ENCODE measurements around the gene ARHGEF7. TPM values are rescaled to one million over a fixed set of nuclear protein-coding genes. Genes with fewer than 3 reads are reported as not detected.
A peak's percentile ranks its signal among the peaks of the same experiment; 100 is the strongest.

ARHGEF7 gene
- total RNA-seq, 1 experiment from 2014 or later: 47.3 TPM

DNA sequence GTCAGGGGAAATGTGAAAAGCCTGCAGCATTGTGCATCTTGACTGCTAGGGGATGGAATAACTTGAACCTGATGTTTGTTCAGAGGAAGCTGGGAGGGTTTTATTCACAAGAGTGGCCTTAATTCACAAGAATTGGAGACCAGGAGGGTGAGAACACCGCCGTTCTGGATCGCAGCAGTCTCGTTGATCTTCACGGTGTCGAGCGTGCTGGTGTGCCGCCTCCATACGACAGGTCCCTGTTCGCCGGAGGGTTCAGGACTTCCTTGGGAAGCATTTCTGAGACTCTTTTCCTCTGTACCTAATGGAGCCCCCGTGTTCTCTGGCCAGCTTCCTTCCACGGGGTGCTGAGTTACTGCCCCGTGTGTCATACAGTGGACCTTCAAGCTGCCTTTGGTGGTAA, 66.9 kb downstream of the ARHGEF7 start (continued):
- TF ChIP-seq, protein P1, sequence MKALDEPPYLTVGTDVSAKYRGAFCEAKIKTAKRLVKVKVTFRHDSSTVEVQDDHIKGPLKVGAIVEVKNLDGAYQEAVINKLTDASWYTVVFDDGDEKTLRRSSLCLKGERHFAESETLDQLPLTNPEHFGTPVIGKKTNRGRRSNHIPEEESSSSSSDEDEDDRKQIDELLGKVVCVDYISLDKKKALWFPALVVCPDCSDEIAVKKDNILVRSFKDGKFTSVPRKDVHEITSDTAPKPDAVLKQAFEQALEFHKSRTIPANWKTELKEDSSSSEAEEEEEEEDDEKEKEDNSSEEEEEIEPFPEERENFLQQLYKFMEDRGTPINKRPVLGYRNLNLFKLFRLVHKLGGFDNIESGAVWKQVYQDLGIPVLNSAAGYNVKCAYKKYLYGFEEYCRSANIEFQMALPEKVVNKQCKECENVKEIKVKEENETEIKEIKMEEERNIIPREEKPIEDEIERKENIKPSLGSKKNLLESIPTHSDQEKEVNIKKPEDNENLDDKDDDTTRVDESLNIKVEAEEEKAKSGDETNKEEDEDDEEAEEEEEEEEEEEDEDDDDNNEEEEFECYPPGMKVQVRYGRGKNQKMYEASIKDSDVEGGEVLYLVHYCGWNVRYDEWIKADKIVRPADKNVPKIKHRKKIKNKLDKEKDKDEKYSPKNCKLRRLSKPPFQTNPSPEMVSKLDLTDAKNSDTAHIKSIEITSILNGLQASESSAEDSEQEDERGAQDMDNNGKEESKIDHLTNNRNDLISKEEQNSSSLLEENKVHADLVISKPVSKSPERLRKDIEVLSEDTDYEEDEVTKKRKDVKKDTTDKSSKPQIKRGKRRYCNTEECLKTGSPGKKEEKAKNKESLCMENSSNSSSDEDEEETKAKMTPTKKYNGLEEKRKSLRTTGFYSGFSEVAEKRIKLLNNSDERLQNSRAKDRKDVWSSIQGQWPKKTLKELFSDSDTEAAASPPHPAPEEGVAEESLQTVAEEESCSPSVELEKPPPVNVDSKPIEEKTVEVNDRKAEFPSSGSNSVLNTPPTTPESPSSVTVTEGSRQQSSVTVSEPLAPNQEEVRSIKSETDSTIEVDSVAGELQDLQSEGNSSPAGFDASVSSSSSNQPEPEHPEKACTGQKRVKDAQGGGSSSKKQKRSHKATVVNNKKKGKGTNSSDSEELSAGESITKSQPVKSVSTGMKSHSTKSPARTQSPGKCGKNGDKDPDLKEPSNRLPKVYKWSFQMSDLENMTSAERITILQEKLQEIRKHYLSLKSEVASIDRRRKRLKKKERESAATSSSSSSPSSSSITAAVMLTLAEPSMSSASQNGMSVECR (CRISPR knock-in tag; IDR thresholded peaks at IDR 0.05; ENCODE audit: borderline replicate concordance): no peak
- TF ChIP-seq ZNF281 (CRISPR knock-in tag; IDR thresholded peaks at IDR 0.05) (no peak), ZNF416 (CRISPR knock-in tag; IDR thresholded peaks at IDR 0.05) (no peak), ZNF671 (CRISPR knock-in tag; IDR thresholded peaks at IDR 0.05) (no peak), GABPB1 (CRISPR knock-in tag; IDR thresholded peaks at IDR 0.05) (no peak), SMAD3 (CRISPR knock-in tag; IDR thresholded peaks at IDR 0.05; ENCODE audit: borderline replicate concordance) (no peak), RORB (CRISPR knock-in tag; IDR thresholded peaks at IDR 0.05) (no peak), FOXK1 (CRISPR knock-in tag; IDR thresholded peaks at IDR 0.05) (no peak)
- TF ChIP-seq, protein P2, sequence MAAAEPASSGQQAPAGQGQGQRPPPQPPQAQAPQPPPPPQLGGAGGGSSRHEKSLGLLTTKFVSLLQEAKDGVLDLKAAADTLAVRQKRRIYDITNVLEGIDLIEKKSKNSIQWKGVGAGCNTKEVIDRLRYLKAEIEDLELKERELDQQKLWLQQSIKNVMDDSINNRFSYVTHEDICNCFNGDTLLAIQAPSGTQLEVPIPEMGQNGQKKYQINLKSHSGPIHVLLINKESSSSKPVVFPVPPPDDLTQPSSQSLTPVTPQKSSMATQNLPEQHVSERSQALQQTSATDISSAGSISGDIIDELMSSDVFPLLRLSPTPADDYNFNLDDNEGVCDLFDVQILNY (CRISPR knock-in tag; IDR thresholded peaks at IDR 0.05): no peak
- TF ChIP-seq, protein P3, sequence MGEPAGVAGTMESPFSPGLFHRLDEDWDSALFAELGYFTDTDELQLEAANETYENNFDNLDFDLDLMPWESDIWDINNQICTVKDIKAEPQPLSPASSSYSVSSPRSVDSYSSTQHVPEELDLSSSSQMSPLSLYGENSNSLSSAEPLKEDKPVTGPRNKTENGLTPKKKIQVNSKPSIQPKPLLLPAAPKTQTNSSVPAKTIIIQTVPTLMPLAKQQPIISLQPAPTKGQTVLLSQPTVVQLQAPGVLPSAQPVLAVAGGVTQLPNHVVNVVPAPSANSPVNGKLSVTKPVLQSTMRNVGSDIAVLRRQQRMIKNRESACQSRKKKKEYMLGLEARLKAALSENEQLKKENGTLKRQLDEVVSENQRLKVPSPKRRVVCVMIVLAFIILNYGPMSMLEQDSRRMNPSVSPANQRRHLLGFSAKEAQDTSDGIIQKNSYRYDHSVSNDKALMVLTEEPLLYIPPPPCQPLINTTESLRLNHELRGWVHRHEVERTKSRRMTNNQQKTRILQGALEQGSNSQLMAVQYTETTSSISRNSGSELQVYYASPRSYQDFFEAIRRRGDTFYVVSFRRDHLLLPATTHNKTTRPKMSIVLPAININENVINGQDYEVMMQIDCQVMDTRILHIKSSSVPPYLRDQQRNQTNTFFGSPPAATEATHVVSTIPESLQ (CRISPR knock-in tag; IDR thresholded peaks at IDR 0.05): no peak
- TF ChIP-seq, protein P4, sequence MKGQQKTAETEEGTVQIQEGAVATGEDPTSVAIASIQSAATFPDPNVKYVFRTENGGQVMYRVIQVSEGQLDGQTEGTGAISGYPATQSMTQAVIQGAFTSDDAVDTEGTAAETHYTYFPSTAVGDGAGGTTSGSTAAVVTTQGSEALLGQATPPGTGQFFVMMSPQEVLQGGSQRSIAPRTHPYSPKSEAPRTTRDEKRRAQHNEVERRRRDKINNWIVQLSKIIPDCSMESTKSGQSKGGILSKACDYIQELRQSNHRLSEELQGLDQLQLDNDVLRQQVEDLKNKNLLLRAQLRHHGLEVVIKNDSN (CRISPR knock-in tag; IDR thresholded peaks at IDR 0.05): no peak
- TF ChIP-seq, protein P5, sequence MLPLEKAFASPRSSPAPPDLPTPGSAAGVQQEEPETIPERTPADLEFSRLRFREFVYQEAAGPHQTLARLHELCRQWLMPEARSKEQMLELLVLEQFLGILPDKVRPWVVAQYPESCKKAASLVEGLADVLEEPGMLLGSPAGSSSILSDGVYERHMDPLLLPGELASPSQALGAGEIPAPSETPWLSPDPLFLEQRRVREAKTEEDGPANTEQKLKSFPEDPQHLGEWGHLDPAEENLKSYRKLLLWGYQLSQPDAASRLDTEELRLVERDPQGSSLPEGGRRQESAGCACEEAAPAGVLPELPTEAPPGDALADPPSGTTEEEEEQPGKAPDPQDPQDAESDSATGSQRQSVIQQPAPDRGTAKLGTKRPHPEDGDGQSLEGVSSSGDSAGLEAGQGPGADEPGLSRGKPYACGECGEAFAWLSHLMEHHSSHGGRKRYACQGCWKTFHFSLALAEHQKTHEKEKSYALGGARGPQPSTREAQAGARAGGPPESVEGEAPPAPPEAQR (CRISPR knock-in tag; IDR thresholded peaks at IDR 0.05): no peak

DNA sequence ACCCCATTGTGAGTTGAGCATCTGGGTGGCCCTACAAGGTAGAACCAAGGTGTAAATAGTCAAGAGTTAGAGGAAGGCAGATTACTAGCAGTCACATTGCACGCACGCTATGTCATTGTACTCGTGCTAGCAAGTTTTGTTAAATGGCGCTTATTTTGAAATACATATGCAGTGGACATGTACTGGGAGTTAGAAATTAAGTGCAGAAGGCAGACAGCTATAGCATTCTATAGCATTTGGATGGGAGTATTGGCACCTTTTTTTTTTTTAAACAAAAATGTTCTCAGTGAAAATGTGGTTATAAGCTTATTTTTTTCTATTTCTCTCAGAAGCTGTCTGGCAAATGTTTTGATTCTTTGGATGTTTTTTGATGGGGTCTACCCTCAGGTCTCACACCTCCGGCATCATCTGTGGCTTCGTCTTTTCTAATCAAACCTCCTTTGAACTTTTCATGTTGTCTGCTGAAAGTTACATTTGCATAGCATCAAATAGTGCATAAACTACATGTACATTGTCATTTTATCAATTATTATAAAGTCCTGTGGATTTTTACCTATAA, 68.1 kb downstream of the ARHGEF7 start:
- DNase-seq (ENCODE audit: low spot score) (no peak), ATAC-seq (no peak)
- CTCF ChIA-PET: no interaction called here
- Mint-ChIP-seq H3K9me3 (no peaks in the 10 kb centered on the region), H3K27ac (peak overlapping the region; percentile 76; the same call in 1 of the 2 replicates), H3K36me3 (no peaks in the 10 kb centered on the region), H3K4me3 (no peak overlapping the region), H3K27me3 (ENCODE audit: low read depth) (no peaks in the 10 kb centered on the region), H3K4me1 (peaks cover 50% of the 10 kb centered on the region)
- POLR2A ChIA-PET: no interaction called here
- TF ChIP-seq ATF3 (CRISPR knock-in tag; conservative IDR thresholded peaks at IDR 0.05): no peak
